Natural killer cell treated with Interleukin-12 subunit alpha and Interleukin-12 subunit beta and Interleukin-15 and Interleukin-18, amount 100 ng/mL, for 72 hours (primary cell): Measurements from ENCODE around the gene NPAT. TPM values are rescaled to one million over a fixed set of nuclear protein-coding genes. Genes with fewer than 3 reads are reported as not detected.
A peak's percentile ranks its signal among the peaks of the same experiment; 100 is the strongest.
"Not testable (repeated sequence)": the region's sequence is repeated elsewhere in the genome, so short reads cannot be mapped to it uniquely, and the experiment has no call there.

ENCODE experiments used
- ATAC-seq, 2 donors: fragments of 150-1000 bp; cut with Tn5 transposase in 1 of 2; sonication (Bioruptor Pico), chemical (Tn5 transposase) in 1 of 2; 2 replicates each; pipeline ENCODE4 v1.10.0; 2021
- DNase-seq: peaks from one replicate; pipeline ENCODE4 v3.0.0; 2022; ENCODE audit warnings: low spot score
- H3K27ac Mint-ChIP-seq, 2 donors: 1 replicate in 1 of 2; 2 replicates in 1 of 2; pipeline ENCODE4 v1.8.0; 2022; ENCODE audit warnings: mixed read lengths in 2 of 2, mild to moderate bottlenecking in 1 of 2, moderate library complexity in 1 of 2
- H3K27me3 Mint-ChIP-seq, 2 donors: 1 replicate in 1 of 2; 2 replicates in 1 of 2; pipeline ENCODE4 v1.8.0; 2022; ENCODE audit warnings: mixed read lengths in 2 of 2
- H3K36me3 Mint-ChIP-seq: one replicate; pipeline ENCODE4 v1.8.0; 2022; ENCODE audit warnings: mixed read lengths
- H3K4me1 Mint-ChIP-seq, 2 donors: 1 replicate in 1 of 2; 2 replicates in 1 of 2; pipeline ENCODE4 v1.8.0; 2022; ENCODE audit warnings: low read depth in 2 of 2, mixed read lengths in 2 of 2, mild to moderate bottlenecking in 1 of 2
- H3K4me3 Mint-ChIP-seq: one replicate; pipeline ENCODE4 v1.8.0; 2022; ENCODE audit warnings: mixed read lengths
- H3K9me3 Mint-ChIP-seq: 2 replicates; pipeline ENCODE4 v1.8.0; 2022; ENCODE audit warnings: mixed read lengths
- total RNA-seq, 2 donors: library from RNA; stranded (reverse); gene quantifications; one replicate each; pipeline ENCODE4 v1.2.3, GENCODE V29; 2022

Gene NPAT
- total RNA-seq, 2 donors from 2014 or later, result 31.1 to 35.8 TPM

DNA sequence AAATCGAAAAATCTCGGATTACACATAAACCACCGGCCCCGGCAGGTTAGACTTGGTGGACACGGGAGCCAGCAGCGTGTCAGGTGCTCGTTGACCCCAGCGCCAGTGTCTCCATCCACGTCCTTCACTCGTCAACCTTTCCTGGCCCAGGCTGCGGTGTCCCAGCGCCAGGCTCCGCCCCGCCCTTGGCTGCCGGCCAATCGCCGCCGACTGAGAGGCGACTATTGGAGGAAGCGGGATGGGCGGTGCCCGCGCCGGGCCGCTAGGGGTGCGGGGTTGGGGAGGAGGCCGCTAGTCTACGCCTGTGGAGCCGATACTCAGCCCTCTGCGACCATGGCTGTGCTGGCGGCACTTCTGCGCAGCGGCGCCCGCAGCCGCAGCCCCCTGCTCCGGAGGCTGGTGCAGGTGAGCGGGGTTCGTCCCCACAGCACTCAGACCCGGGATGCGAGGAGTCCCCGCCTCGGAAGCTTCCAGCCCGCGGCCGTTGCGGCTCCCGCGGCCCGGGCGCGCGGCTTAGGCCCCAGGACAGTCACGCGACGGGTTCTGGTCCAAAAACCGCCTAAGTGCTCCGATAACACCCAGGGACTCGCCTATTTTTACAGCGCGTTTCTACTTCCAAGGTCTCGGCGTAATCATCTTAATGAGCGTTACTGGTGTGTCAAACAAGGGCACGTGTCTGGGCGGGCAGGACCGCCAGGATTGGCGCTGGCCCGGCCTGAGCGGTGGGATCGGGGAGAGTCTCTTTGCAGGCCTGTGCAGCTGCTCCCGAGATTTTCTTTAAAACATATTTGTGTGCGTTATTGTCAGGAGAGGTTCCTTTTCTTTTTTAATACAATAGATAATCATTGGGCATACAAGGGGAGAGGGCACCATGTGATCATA is 100.9 kb downstream of the NPAT start, which contains the start of gene ACAT1:
ACAT1 (plus strand) TSS at position 294 of the 882 bp plus-strand sequence; CDS start at position 334, 40 bp downstream.
- Mint-ChIP-seq H3K36me3 (peaks cover 4% of the 10 kb centered on the region), H3K4me1 (peaks cover 35 to 39% of the 10 kb centered on the region in 2 donors), H3K4me3 (peak within 1 kb of the TSS; percentile 80), H3K27ac (peak within 1 kb of the TSS; percentile 12 to 88), H3K27me3 (no peaks in the 10 kb centered on the region), H3K9me3 (no peaks in the 10 kb centered on the region)
- DNase-seq, result peak; percentile 97
- ATAC-seq, result peak; percentile 99 to 100

DNA sequence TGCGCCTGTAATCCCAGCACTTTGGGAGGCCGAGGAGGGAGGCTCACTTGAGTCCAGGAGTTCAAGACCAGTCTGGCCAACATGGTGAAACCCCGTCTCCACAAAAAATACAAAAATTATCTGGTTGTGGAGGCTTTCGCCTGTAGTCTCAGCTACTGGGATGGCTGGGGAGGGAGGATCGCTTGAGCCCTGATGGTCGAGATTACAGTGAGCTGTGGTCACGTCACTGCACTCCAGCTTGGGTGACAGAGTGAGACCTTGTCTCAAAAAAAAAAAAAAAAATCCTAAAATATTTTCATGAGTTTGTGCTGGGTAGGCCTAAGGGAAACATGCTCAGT is 101.5 kb downstream of the NPAT start:
- Mint-ChIP-seq H3K27ac (peak overlapping the region in 1 of 2 donors; percentile 12), H3K4me3 (peak overlapping the region; percentile 80), H3K4me1 (peaks cover 30 to 33% of the 10 kb centered on the region in 2 donors)
- H3K9me3 Mint-ChIP-seq, DNase-seq, H3K36me3 Mint-ChIP-seq, H3K27me3 Mint-ChIP-seq, ATAC-seq: not testable (repeated sequence)

DNA sequence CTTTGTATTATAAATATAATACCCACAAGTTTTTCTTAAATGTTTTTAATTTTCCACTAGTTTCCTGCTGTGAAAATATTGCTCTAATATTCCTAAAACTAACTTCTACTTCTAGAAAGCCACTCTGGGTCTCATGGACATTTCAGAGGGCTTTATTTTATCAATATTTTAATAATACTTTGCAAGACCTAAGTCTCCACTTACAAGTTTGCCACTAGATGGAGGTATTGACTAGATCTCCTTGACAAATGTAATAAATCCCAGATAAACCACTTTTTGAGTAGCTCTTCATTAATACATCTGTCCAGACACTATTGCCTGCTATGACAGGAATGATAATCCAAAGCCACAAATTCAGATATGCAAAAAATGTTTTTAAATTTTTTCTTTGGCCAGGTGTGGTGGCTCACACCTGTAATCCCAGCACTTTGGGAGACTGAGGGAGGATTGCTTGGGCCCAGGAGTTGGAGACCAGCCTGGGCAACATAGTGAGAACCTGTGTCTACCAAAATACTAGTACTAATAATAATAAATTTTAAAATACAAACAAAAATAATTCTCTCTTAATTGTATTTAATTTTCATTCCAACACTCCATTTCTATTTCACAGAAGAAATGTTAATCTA is 104.6 kb downstream of the NPAT start:
- Mint-ChIP-seq H3K4me1 (peaks cover 11 to 12% of the 10 kb centered on the region in 2 donors), H3K9me3 (no peaks in the 10 kb centered on the region), H3K4me3 (no peak overlapping the region), H3K27ac (no peak overlapping the region), H3K36me3 (no peaks in the 10 kb centered on the region), H3K27me3 (no peaks in the 10 kb centered on the region)
- DNase-seq (no peak), ATAC-seq (no peak)

DNA sequence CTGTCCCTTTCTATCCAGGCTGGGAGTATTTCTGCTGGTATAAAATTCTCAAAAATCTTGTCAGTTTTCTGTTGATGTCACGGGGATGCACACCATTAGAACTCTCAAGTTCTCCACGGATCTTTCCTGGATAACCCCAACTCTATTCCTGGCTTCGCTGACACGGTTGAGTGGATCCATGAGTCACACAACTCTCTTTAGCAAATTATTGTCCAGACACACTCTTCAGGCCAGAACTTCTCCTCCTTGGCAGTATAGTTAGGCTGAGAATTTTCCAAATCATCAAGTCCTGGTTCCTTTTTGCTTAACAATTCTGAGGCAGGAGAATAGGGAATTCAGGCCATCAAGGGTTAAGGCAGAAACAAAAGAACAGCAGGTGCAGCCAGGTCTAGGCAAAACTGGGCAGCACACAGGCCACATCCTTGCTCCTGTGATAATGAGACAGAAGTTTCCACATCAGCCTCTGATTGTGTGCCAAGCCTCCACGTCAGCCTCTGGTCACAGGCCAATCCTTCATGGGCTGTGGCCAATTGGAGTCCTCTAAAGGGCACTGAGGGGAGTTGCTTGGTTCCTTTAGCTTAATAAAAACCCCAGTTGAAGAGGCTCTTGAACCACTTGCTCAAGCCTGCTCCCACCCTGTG is 106.8 kb downstream of the NPAT start:
- H3K4me1 Mint-ChIP-seq, result peaks cover 0 to 3% of the 10 kb centered on the region in 2 donors
- no peaks in the 10 kb centered on the region for H3K36me3 Mint-ChIP-seq
- no peak for DNase-seq
- no peak for ATAC-seq
- H3K9me3 Mint-ChIP-seq, result no peaks in the 10 kb centered on the region
- no peak overlapping the region for H3K27ac Mint-ChIP-seq
- no peaks in the 10 kb centered on the region for H3K27me3 Mint-ChIP-seq
- H3K4me3 Mint-ChIP-seq, result no peak overlapping the region

DNA sequence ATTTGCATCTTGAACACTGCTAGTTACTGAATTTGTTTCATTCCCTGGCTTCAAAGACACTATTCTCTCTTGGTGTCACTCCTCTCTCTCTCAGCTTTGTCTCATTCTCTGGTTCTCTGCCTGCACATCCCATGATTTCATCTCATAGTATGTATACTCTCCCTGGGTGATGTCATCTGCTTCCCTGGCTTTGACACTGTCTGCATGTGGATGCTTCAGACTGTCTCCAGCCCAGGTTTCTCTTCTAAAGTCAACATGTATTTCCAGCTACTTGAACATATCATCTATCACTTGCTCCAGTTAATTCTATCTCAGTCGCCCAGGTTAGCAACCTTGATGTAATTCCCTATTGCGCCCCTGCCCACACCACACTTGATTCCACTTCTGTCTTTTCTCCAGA is 110.4 kb downstream of the NPAT start:
- Mint-ChIP-seq H3K27ac (no peak overlapping the region), H3K36me3 (no peaks in the 10 kb centered on the region), H3K4me3 (no peak overlapping the region)

DNA sequence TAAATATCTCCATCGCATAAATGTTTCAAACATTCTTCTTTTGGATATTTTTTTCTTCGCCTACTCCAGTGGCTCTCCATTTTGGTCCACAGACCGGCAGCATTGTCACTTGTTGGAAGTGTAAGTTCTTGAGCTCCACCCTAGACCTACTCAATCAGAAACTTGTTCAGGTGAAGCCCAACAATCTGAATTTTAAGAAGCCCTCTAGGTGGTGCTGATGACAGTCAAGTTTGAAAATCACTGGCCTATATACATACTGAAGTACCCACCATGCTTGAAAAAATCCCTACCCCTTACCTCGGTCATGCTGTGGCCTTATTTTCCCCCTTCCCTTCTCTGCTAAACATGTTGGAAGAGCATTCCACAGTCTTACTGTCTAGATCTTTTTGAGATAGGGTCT is 111.3 kb downstream of the NPAT start:
- ATAC-seq (no peak), DNase-seq (no peak)
- no peaks in the 10 kb centered on the region for H3K9me3 Mint-ChIP-seq
- no peaks in the 10 kb centered on the region for H3K36me3 Mint-ChIP-seq
- H3K4me1 Mint-ChIP-seq, result peaks cover 0 to 3% of the 10 kb centered on the region in 2 donors
- H3K27me3 Mint-ChIP-seq, result no peaks in the 10 kb centered on the region
- H3K27ac Mint-ChIP-seq, result no peak overlapping the region
- H3K4me3 Mint-ChIP-seq, result no peak overlapping the region

More for the DNA sequence above, 110.4 kb downstream of the NPAT start:
- peaks cover 0 to 3% of the 10 kb centered on the region in 2 donors for H3K4me1 Mint-ChIP-seq
- H3K27me3 Mint-ChIP-seq, result no peaks in the 10 kb centered on the region
- ATAC-seq, result no peak
- H3K9me3 Mint-ChIP-seq, result no peaks in the 10 kb centered on the region
- DNase-seq, result no peak

Other genes starting within 250 kb of the NPAT start
- 10 to 100 TPM; 29.9 to 51.9 TPM for gene CUL5, start 213.7 kb downstream of the NPAT start, total RNA-seq
- gene ACAT1, start 101.1 kb downstream of the NPAT start, total RNA-seq, result 10 to 100 TPM; 32.9 to 69.1 TPM
- 100 to 1,000 TPM in 1 of 2 donors, 10 to 100 TPM in 1; 86.4 to 107 TPM for gene ATM, start 429 bp upstream of the NPAT start, total RNA-seq
- gene C11orf65, start 244.9 kb upstream of the NPAT start, total RNA-seq, result under 1 TPM; 0.31 TPM